Stomach (tissue), 4 donors: ENCODE measurements around the gene TRAF3IP3.

Experiments used
- POLR2A ChIP-seq, 4 donors: fragments of 450-650 bp; IDR thresholded peaks; one replicate each; pipeline ENCODE4 v1.6.1; 2016; ENCODE audit warnings: antibody characterized with exemption in 4 of 4, control low read depth in 2 of 4, mild to moderate bottlenecking in 1 of 4, moderate library complexity in 1 of 4
- TF ChIP-seq, protein P1 (sequence below), 7 experiments: fragments of 450-650 bp in 4 of 7; fragments of 200-600 bp in 3 of 7; sonication (generic) in 3 of 7; IDR thresholded peaks; one replicate each; pipeline ENCODE4 v1.5.1; 2016 to 2019; ENCODE audit warnings: antibody characterized with exemption in 7 of 7, control low read depth in 2 of 7, mild to moderate bottlenecking in 1 of 7

DNA sequence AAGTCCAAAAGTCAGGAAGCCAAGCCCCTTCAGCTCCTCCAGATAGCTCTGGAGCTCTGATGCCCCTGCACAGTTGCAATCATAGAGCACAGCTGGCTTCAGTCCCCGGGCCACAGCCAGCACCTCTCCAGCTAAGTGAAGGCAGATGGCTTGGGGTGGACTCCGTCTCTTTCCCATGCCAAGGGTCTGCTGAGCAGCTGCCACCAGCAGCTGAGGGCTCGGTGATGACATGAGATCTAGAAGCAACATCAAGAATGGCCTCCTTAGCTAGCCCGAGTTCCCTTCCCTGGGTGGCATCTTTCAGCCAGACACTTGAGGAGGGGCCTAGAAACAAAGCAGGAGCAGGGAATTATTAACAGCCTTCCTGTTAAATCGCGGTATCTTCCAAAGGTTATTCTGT lies 27.5 kb downstream of the TRAF3IP3 start:
- TF ChIP-seq, protein P1, sequence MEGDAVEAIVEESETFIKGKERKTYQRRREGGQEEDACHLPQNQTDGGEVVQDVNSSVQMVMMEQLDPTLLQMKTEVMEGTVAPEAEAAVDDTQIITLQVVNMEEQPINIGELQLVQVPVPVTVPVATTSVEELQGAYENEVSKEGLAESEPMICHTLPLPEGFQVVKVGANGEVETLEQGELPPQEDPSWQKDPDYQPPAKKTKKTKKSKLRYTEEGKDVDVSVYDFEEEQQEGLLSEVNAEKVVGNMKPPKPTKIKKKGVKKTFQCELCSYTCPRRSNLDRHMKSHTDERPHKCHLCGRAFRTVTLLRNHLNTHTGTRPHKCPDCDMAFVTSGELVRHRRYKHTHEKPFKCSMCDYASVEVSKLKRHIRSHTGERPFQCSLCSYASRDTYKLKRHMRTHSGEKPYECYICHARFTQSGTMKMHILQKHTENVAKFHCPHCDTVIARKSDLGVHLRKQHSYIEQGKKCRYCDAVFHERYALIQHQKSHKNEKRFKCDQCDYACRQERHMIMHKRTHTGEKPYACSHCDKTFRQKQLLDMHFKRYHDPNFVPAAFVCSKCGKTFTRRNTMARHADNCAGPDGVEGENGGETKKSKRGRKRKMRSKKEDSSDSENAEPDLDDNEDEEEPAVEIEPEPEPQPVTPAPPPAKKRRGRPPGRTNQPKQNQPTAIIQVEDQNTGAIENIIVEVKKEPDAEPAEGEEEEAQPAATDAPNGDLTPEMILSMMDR (IDR thresholded peaks at IDR 0.05): no peak
- no peak for TF ChIP-seq POLR2A (IDR thresholded peaks at IDR 0.05)
